GM19351 (cell line): ENCODE measurements around the gene PGPEP1.

Experiments
- ATAC-seq: cut with Tn5 transposase; IDR thresholded peaks from one replicate; pipeline ENCODE4 v1.9.1; 2021; ENCODE audit warnings: mild to moderate bottlenecking, moderate library complexity; ENCODE audit not compliant: unreplicated experiment

PGPEP1 gene

GRCh38 chr19:18417250-18418028 lies 77.0 kb downstream of the PGPEP1 start:
- ATAC-seq, result no peak

- no peak for ATAC-seq
Measured at GRCh38 chr19:18418029-18418482, 77.7 kb downstream of the PGPEP1 start.

DNA sequence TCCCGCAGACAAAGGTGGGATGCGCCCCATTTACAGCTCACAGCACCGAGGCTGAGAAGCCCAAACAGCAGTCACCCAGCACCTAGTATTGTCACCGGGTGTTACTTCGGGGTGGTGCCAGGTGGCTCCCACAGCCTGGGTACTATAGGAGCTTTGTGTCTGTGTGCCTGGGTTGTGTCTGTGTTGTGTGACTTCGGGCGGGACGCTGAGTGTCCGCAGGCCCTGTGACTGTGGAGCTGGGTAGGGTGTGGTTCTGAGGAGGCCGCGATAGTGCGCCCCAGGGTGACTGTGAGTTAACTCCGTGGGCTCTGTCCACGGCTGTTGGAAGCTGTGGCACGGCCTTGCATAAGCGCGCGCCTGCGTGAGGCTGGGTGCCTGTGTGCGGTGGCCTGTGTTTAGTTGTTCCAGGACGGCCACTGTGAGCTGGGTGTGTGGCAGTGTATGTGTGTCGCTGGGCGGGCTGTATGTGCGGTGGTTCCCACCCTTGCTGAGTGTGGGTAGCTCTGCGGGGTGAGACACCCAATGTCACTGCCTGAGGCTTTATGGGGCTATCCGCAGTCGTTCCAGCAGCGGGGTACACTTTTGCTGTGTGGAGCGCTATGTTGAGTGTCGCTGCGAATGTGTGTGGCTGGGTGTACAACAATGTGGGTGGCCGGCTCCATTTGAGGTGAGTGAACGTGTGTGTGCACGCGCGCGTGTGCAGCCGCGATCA lies 78.2 kb downstream of the PGPEP1 start:
- ATAC-seq, result no peak

DNA sequence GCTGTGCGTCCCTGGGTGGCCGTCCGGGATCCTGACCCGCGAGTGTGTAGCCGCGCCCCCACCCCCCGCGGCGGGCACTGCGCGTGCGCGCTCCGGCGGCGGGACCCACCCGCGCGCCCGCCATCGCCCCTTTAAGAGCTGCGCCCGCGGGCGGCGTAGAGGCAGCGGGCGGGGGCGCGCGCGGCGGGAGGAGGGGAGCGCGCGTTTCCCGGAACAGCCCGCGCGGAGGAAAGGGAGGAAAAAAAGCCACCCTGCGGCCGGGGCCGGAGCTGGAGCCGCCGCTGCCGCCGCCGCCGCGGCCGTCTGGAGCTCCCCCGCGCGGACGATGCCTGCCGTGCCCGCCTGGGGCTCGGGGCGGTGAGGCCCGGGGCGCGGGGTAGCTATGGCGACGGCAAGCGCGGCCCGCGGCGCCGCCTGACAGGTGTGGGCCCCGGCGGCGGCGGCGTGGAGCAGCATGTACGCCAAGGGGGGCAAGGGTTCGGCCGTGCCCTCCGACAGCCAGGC lies 78.8 kb downstream of the PGPEP1 start, which contains the start of gene SSBP4:
TSS of gene SSBP4 (plus strand) at position 204 of the 504 bp plus-strand sequence. CDS start at position 455, 251 bp downstream.
- ATAC-seq, result peak; percentile 48
